ENCODE results near the gene LCA5L.
"Not testable (repeated sequence)": the region's sequence is repeated elsewhere in the genome, so short reads cannot be mapped to it uniquely, and the experiment has no call there.

The LCA5L gene

GRCh38 chr21:39386899-39387298, 58.7 kb downstream of the LCA5L start:
- no peak for DNase-seq

GRCh38 chr21:39386194-39386593, 59.4 kb downstream of the LCA5L start:
- peak; percentile 30 for DNase-seq

- peak; percentile 62 for DNase-seq
Measured at GRCh38 chr21:39385299-39386145, 60.1 kb downstream of the LCA5L start.

- DNase-seq: no peak
Measured at GRCh38 chr21:39384674-39385298, 60.8 kb downstream of the LCA5L start.

GRCh38 chr21:39382096-39382495, 63.5 kb downstream of the LCA5L start:
- not testable (repeated sequence) for DNase-seq

GRCh38 chr21:39381009-39381408, 64.6 kb downstream of the LCA5L start:
- no peak for DNase-seq

- DNase-seq: peak; percentile 93
Measured at GRCh38 chr21:39379986-39380891, 65.3 kb downstream of the LCA5L start.

- no peak for DNase-seq
Measured at GRCh38 chr21:39377444-39378050, 68.0 kb downstream of the LCA5L start.

- no peak for DNase-seq
Measured at GRCh38 chr21:39375446-39375845, 70.1 kb downstream of the LCA5L start.

GRCh38 chr21:39374046-39374445, 71.5 kb downstream of the LCA5L start:
- no peak for DNase-seq

- DNase-seq: no peak
Measured at GRCh38 chr21:39373634-39374033, 71.9 kb downstream of the LCA5L start.

GRCh38 chr21:39369896-39370288, 75.7 kb downstream of the LCA5L start:
- not testable (repeated sequence) for DNase-seq

GRCh38 chr21:39367783-39368182, 77.8 kb downstream of the LCA5L start:
- no peak for DNase-seq

GRCh38 chr21:39366563-39366962, 79.0 kb downstream of the LCA5L start:
- DNase-seq: no peak

- no peak for DNase-seq
Measured at GRCh38 chr21:39364949-39365348, 80.6 kb downstream of the LCA5L start.

- no peak for DNase-seq
Measured at GRCh38 chr21:39363607-39364555, 81.7 kb downstream of the LCA5L start.

GRCh38 chr21:39362733-39363132, 82.8 kb downstream of the LCA5L start:
- DNase-seq: no peak

- no peak for DNase-seq
Measured at GRCh38 chr21:39359382-39359781, 86.2 kb downstream of the LCA5L start.

Measured in CD4-positive, alpha-beta T cell treated with Interleukin-21 for 1 hour (primary cell).